Activated T-helper 17 cell treated with anti-CD3 and anti-CD28 coated beads, Interleukin-2, amount 50 U/mL, for 72 hours (primary cell): ENCODE data around the gene MATN1. TPM values are rescaled to one million over a fixed set of nuclear protein-coding genes. Genes with fewer than 3 reads are reported as not detected.
A peak's percentile ranks its signal among the peaks of the same experiment; 100 is the strongest.

Source experiments
- ATAC-seq: fragments of 150-1000 bp; cut with Tn5 transposase; replicated peaks from 2 replicates; pipeline ENCODE4 v1.10.0; 2021; ENCODE audit warnings: mild to moderate bottlenecking, moderate library complexity
- H3K27ac Mint-ChIP-seq: one replicate; pipeline ENCODE4 v1.8.0; 2022; ENCODE audit warnings: mixed read lengths
- H3K27me3 Mint-ChIP-seq: one replicate; pipeline ENCODE4 v1.8.0; 2022; ENCODE audit warnings: mixed read lengths
- H3K36me3 Mint-ChIP-seq: one replicate; pipeline ENCODE4 v1.8.0; 2022; ENCODE audit warnings: low read depth, mild to moderate bottlenecking, mixed read lengths
- H3K4me1 Mint-ChIP-seq: one replicate; pipeline ENCODE4 v1.8.0; 2022; ENCODE audit warnings: mixed read lengths
- H3K4me3 Mint-ChIP-seq: one replicate; pipeline ENCODE4 v1.8.0; 2022; ENCODE audit warnings: mild to moderate bottlenecking, mixed read lengths
- H3K9me3 Mint-ChIP-seq: one replicate; pipeline ENCODE4 v1.8.0; 2022; ENCODE audit warnings: mixed read lengths
- total RNA-seq, 2 donors: library from RNA; stranded (reverse); gene quantifications; one replicate each; pipeline ENCODE4 v1.2.3, GENCODE V29; 2022

MATN1 gene
- total RNA-seq, 2 donors from 2014 or later = 0.26 to 0.52 TPM

GRCh38 chr1:30744060-30744756, 20.8 kb upstream of the MATN1 start:
- peaks cover 79% of the 10 kb centered on the region for H3K4me1 Mint-ChIP-seq
- no peaks in the 10 kb centered on the region for H3K27me3 Mint-ChIP-seq
- ATAC-seq = peak; percentile 61
- peak overlapping the region; percentile 85 for H3K4me3 Mint-ChIP-seq
- peaks cover 90% of the 10 kb centered on the region for H3K36me3 Mint-ChIP-seq
- H3K27ac Mint-ChIP-seq = peak overlapping the region; percentile 93
- H3K9me3 Mint-ChIP-seq = no peaks in the 10 kb centered on the region

- Mint-ChIP-seq H3K27me3 (no peaks in the 10 kb centered on the region), H3K4me1 (peaks cover 76% of the 10 kb centered on the region), H3K36me3 (peaks cover 90% of the 10 kb centered on the region), H3K27ac (peak overlapping the region; percentile 93), H3K4me3 (peak overlapping the region; percentile 85), H3K9me3 (no peaks in the 10 kb centered on the region)
- ATAC-seq = peak; percentile 75
Observed at GRCh38 chr1:30743584-30744059, 20.2 kb upstream of the MATN1 start.

DNA sequence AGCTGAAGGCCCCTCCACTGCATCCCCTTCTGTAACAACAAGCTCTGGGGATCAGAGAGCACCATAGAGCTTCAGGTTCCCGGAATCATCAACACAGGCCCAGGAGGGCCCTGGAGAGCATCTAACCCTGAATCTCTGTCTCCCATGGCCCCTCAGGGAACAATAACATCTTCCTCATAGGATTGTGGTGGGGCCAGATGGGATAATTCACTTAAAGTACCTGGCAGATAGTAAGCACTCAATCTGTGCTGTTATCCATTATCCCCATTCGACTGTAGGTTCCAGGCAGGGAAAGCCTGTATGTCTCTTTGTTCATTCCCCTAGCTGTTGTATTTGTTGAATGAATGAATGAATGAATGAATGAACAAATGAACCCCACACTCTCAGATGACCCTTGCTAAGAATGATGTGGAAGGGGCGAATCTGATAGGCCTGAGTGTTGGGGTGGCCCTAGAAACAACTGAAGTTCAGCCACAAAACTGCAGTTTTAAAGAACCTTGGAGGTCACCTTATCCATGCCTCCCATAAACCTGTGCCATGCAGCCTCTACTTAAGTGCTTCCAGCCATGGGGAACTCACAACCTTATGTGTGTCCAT, 19.7 kb upstream of the MATN1 start:
- ATAC-seq = no peak
- H3K4me3 Mint-ChIP-seq = peak overlapping the region; percentile 85
- H3K27me3 Mint-ChIP-seq = no peaks in the 10 kb centered on the region
- peaks cover 72% of the 10 kb centered on the region for H3K4me1 Mint-ChIP-seq
- H3K9me3 Mint-ChIP-seq = no peaks in the 10 kb centered on the region
- H3K36me3 Mint-ChIP-seq = peaks cover 90% of the 10 kb centered on the region
- H3K27ac Mint-ChIP-seq = peak overlapping the region; percentile 93

DNA sequence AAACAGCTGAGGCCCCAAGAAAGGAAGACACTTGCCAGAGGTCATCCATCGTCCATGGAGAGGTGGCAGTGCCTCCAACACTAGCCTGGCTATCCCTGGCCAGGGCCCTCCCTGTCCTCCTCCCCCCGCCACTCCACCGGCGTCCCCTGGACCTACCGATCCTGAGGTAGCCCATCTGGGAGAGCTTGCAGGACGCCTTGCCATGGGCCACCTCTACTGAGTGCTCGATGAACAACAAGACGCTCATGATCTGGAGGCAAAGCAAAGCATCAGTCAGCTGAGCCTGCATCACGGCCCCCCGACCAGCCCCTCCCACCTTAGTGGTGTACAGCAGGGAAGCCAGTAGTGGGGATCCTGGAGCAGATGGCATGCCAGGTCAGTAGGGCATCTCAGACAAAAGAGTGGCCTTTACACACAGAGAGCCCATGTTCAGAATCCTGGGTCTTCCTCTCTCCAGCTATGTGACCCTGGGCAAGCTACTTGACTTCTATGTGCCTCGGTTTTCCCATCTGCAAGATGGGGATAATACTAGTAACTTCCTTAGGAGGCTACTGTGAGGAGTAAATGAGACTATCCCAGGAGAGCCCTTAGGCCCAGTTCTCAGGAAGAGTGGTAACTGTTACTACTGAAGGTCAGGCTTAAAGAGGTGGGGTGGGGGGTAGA, 19.0 kb upstream of the MATN1 start:
- no peak for ATAC-seq
- no peaks in the 10 kb centered on the region for H3K27me3 Mint-ChIP-seq
- peaks cover 65% of the 10 kb centered on the region for H3K4me1 Mint-ChIP-seq
- peak overlapping the region; percentile 85 for H3K4me3 Mint-ChIP-seq
- H3K9me3 Mint-ChIP-seq = no peaks in the 10 kb centered on the region
- peaks cover 90% of the 10 kb centered on the region for H3K36me3 Mint-ChIP-seq
- H3K27ac Mint-ChIP-seq = peak overlapping the region; percentile 93

DNA sequence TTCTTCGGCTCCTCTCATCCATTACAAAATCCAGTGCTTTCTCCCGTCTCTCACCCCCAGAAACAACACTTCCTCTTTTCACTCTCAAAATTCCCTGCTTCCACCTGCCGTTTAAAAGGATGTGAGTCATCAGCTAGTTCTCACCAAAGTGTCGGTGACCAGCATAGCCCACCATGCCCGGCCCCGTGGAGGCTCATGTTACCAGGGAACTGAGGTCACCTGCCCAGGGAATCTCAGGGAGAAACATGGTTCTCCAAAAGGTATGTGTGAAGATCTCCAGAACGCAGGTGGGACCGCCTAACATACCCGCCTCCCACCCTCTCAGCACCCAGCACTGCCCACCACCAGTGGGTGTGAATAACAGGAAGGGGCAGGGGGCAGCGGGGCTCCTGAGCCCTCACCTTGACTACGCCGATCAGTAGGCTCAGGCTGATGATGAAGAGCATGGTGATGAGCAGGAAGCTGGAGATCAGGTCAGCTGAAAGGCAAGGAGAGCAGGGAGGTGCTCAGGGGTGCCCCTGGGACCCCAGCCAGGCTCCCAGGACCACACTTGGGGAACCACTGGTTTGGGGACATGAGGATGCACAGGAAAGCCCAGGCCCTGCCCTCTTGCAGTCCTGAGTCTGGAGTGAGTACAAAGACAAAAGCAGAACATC, 18.0 kb upstream of the MATN1 start:
- H3K9me3 Mint-ChIP-seq = no peaks in the 10 kb centered on the region
- peak overlapping the region; percentile 80 for H3K27ac Mint-ChIP-seq
- peaks cover 90% of the 10 kb centered on the region for H3K36me3 Mint-ChIP-seq
- ATAC-seq = no peak
- H3K4me3 Mint-ChIP-seq = peak overlapping the region; percentile 35
- peaks cover 55% of the 10 kb centered on the region for H3K4me1 Mint-ChIP-seq
- no peaks in the 10 kb centered on the region for H3K27me3 Mint-ChIP-seq

DNA sequence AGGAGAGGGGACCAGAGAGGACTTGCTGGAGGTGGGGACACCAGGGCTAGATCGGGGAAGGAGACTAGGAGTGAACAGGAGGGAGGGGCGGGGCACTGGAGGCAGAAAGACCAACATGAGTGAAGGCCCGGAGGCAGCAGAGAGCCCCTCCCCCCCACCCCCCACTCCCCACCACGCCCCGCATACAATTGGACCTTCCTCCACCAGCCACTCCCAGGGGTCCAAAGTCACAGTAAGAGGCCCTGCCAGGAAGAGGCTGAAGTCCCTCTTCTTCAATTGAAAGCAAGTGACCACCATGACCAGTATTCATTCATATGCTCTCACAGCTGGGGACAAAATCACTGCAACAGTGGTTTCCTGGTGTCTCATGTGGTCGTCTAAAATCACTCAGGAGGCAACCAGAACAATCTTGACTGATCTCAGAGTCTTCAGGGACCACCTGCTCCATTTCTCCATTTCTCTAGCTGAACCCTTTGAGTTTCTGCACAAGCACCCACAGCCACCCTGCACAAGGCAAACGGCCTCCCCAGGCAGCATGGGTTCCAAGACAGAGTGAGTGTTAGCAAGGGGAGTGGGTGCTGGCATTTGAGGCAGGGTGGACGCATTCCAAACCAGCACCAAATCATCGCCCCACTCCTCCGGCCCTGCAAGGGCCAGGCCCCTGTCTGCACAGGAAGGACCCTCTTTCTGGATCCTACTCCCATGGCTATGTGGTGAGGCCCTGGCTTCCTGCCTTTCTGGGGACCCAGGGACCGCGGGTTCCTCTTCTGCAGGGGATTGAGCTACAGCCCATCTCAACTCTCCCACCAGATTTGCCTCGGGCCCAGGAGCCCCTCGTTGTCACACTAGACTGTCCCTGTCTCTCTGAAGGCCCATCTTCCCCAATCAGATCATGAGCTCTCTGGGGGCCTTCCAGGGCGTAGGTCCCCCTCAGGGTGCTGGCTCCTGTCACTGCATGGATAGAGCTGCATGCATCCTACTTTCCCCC, 17.2 kb upstream of the MATN1 start:
- H3K27ac Mint-ChIP-seq = peak overlapping the region; percentile 80

DNA sequence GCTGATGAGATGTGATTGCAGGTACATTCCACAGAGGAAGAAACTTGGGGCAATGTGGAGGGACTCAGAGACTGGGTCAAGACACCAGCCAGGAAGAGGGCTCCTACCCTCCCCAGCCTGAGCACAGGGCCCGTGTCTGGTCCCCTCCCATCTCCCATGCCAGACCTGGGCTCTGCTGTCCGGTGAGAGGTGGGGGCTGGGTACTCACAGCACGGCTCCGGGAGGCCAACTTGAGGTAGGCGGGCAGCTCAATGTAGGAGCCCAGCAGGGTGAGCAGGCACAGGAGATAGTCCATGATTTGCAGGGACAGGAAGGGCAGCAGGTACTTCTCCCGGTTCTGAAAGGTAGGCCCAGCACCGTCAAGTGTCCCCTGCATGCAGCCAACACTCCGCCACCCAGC, 16.2 kb upstream of the MATN1 start:
- H3K36me3 Mint-ChIP-seq = peaks cover 94% of the 10 kb centered on the region
- H3K27me3 Mint-ChIP-seq = no peaks in the 10 kb centered on the region
- peaks cover 37% of the 10 kb centered on the region for H3K4me1 Mint-ChIP-seq
- no peak overlapping the region for H3K4me3 Mint-ChIP-seq
- no peaks in the 10 kb centered on the region for H3K9me3 Mint-ChIP-seq
- ATAC-seq = no peak
- H3K27ac Mint-ChIP-seq = peak overlapping the region; percentile 80

More for the DNA sequence above, 17.2 kb upstream of the MATN1 start:
- peaks cover 90% of the 10 kb centered on the region for H3K36me3 Mint-ChIP-seq
- peak overlapping the region; percentile 35 for H3K4me3 Mint-ChIP-seq
- no peaks in the 10 kb centered on the region for H3K9me3 Mint-ChIP-seq
- peaks cover 46% of the 10 kb centered on the region for H3K4me1 Mint-ChIP-seq
- ATAC-seq = no peak
- H3K27me3 Mint-ChIP-seq = no peaks in the 10 kb centered on the region

- ATAC-seq = no peak
- Mint-ChIP-seq H3K36me3 (peaks cover 99% of the 10 kb centered on the region), H3K9me3 (no peaks in the 10 kb centered on the region), H3K27ac (peak overlapping the region; percentile 56), H3K27me3 (no peaks in the 10 kb centered on the region), H3K4me1 (peaks cover 31% of the 10 kb centered on the region), H3K4me3 (no peak overlapping the region)
Observed at GRCh38 chr1:30738715-30739559, 15.6 kb upstream of the MATN1 start.

- H3K4me1 Mint-ChIP-seq = peaks cover 24% of the 10 kb centered on the region
- ATAC-seq = no peak
- H3K27ac Mint-ChIP-seq = peak overlapping the region; percentile 56
- no peaks in the 10 kb centered on the region for H3K27me3 Mint-ChIP-seq
- peaks cover 99% of the 10 kb centered on the region for H3K36me3 Mint-ChIP-seq
- no peak overlapping the region for H3K4me3 Mint-ChIP-seq
- H3K9me3 Mint-ChIP-seq = no peaks in the 10 kb centered on the region
Observed at GRCh38 chr1:30738040-30738714, 14.8 kb upstream of the MATN1 start.

GRCh38 chr1:30737357-30738039, 14.1 kb upstream of the MATN1 start:
- H3K4me3 Mint-ChIP-seq = no peak overlapping the region
- H3K9me3 Mint-ChIP-seq = no peaks in the 10 kb centered on the region
- H3K27me3 Mint-ChIP-seq = no peaks in the 10 kb centered on the region
- peaks cover 17% of the 10 kb centered on the region for H3K4me1 Mint-ChIP-seq
- ATAC-seq = no peak
- H3K27ac Mint-ChIP-seq = peak overlapping the region; percentile 60
- peaks cover 99% of the 10 kb centered on the region for H3K36me3 Mint-ChIP-seq

DNA sequence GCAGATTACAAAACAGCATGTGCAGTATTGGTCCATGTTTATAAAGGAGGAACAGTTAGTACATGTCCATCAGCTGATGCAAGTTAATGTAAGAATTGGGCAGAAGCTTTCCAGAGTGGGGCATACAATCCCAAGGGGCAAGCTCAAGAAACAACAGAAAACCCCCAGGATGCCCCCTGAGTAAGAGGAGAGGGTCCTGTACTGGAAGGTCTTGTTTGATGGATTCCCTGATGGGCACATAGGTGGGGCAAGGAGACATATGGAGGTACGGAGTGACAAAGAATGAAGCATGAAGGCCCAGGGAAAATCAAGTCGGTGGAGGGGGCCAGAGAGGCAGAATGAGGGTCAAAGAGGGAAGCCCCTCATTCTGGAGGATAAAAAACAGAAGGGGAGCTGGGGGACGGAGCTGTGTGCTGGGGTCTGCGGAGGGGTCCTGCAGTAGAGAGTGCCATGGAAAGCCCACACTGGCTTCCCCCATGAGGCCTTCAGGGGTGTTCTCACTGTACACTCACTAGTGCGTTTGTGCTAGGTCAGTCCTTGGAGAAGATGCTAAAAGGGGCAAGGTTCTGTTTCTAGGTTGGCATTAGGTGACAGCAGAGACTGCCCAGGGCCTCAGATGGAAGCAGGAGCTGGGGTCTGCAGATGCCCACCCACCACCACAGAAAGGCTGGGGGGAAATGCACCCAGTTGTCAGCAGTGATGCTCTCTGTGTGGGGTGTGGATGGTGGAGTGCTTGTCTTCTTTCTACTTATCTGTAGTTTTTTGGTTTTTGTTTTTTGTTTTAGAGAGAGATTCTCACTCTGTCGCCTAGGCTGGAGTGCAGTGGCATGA, 12.5 kb upstream of the MATN1 start:
- ATAC-seq = no peak
- Mint-ChIP-seq H3K27ac (peak overlapping the region; percentile 60), H3K4me1 (peaks cover 6% of the 10 kb centered on the region), H3K9me3 (no peaks in the 10 kb centered on the region), H3K4me3 (no peak overlapping the region), H3K36me3 (peaks cover 93% of the 10 kb centered on the region), H3K27me3 (no peaks in the 10 kb centered on the region)
